Esophagus (tissue), 2 donors: ENCODE data around the gene STAP2. TPM values are rescaled to one million over a fixed set of nuclear protein-coding genes. Genes with fewer than 3 reads are reported as not detected.

Source experiments
- H3K27ac ChIP-seq, 2 donors: one replicate each; pipeline ENCODE4 v1.5.1; 2013; ENCODE audit warnings: low read depth in 2 of 2, mild to moderate bottlenecking in 2 of 2, inconsistent platforms in 1 of 2, low read length in 1 of 2, moderate library complexity in 1 of 2
- H3K27me3 ChIP-seq, 2 donors: one replicate each; pipeline ENCODE4 v1.6.1; 2013; ENCODE audit warnings: low read length in 2 of 2, control low read depth in 1 of 2, mild to moderate bottlenecking in 1 of 2; ENCODE audit not compliant: insufficient read depth in 2 of 2, control insufficient read depth in 1 of 2
- H3K36me3 ChIP-seq, 2 donors: one replicate each; pipeline ENCODE4 v1.6.1; 2013; ENCODE audit warnings: low read length in 1 of 2; ENCODE audit not compliant: control insufficient read depth in 2 of 2, insufficient read depth in 2 of 2
- H3K4me1 ChIP-seq, 2 donors: one replicate each; pipeline ENCODE4 v1.6.1; 2013; ENCODE audit warnings: low read length in 1 of 2; ENCODE audit not compliant: control insufficient read depth in 2 of 2, insufficient read depth in 2 of 2
- H3K4me3 ChIP-seq, 2 donors: one replicate each; pipeline ENCODE4 v1.5.1; 2013; ENCODE audit warnings: low read length in 2 of 2, mild to moderate bottlenecking in 2 of 2, low read depth in 1 of 2, moderate library complexity in 1 of 2
- H3K9me3 ChIP-seq, 2 donors: one replicate each; pipeline ENCODE4 v1.6.1; 2013; ENCODE audit warnings: mild to moderate bottlenecking in 2 of 2, low read depth in 1 of 2, low read length in 1 of 2, moderate library complexity in 1 of 2; ENCODE audit not compliant: control insufficient read depth in 2 of 2, insufficient read depth in 1 of 2
- WGBS, 2 donors: extraction: QIAGEN DNeasy Blood & Tissue Kit; methylation state at CpG; one replicate each; pipeline ENCODE4 v1.1.7; 2013; 5-methylcytosine and 5-hydroxymethylcytosine counted together
- polyA plus RNA-seq, 2 donors: library from polyadenylated mRNA; stranded (reverse); fragments of 200-250 nt; gene quantifications; one replicate each; pipeline ENCODE4 v1.2.3, GENCODE V29; 2013
- donor health status: healthy with polysubstance abuse.
- donor health status: Bipolar disorder and iron deficiency.

Gene STAP2
- polyA plus RNA-seq, 2 donors, result 99.2 to 126 TPM

DNA sequence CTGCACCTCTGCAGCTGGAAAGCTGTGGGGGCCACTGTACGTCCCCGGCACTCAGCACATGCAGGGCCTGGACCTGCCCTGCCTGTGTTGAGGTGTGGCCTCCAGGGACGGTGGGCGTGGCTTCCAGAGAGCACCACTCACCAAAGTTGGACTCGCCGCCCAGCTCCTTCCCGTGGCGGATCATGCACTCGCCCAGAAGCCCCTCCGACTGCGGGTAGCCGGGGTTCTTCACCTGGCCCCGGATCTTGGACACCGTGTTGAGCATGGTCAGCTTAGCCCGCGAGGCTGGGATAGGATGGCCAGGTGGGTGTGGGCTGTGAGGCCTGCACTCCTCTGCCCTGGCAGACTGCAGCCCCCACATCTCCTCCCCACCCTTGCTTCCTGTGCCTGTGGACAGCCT, 26.7 kb upstream of the STAP2 start:
- peak overlapping the region in 1 of 2 donors; percentile 34 for H3K27ac ChIP-seq
- WGBS, 2 donors, result 84 to 88% methylated on average over 16 of the region's 16 CpGs
- H3K9me3 ChIP-seq, result no peaks in the 10 kb centered on the region
- H3K4me1 ChIP-seq, result peaks cover 14 to 33% of the 10 kb centered on the region in 2 donors
- H3K36me3 ChIP-seq, result peaks cover 29 to 70% of the 10 kb centered on the region in 2 donors
- no peak overlapping the region for H3K4me3 ChIP-seq
- no peaks in the 10 kb centered on the region for H3K27me3 ChIP-seq

GRCh38 chr19:4363571-4364304, 25.1 kb upstream of the STAP2 start:
- peaks cover 9 to 21% of the 10 kb centered on the region in 2 donors for H3K4me1 ChIP-seq
- peaks cover 30 to 83% of the 10 kb centered on the region in 2 donors for H3K36me3 ChIP-seq

DNA sequence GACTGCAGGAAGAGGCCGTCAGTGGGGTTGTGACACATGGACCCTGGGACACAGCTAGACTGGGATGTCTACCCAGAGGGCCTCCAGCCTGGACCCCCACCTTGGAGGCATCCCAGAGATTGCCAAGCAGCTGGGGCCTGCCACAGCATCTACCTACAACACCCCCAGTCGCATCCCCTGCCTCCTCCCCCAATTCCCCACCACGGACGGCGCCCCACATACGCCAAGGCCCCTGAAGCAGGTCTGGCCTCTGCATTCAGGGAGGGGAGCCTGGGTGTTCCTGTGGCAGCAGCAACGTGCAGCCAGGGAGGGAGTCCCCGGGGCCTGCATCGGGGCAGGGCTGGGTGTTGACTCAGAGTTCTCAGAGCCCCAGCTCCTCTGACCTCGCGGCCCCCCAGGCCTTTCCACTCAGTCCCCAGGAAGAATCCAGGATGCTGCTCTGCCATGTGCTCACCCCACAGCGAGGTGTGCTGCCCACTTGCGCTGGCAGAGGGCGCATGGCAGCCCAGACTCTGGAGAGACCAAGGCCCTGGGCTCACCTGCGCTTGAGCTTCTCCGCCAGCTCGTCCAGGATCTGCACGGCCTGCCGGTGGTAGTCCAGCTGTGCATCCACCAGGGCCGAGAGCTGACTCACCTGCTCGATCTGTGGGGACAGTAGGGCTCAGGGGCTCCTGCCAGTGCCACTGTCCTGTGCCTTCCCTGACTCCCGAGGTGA, 24.4 kb upstream of the STAP2 start:
- Histone ChIP-seq H3K4me1 (peaks cover 5 to 15% of the 10 kb centered on the region in 2 donors), H3K9me3 (no peaks in the 10 kb centered on the region), H3K27ac (no peak overlapping the region), H3K27me3 (no peaks in the 10 kb centered on the region), H3K36me3 (peaks cover 30 to 84% of the 10 kb centered on the region in 2 donors), H3K4me3 (no peak overlapping the region)
- 77 to 80% methylated on average over 21 to 22 of the region's 22 CpGs for WGBS, 2 donors

More at GRCh38 chr19:4363571-4364304, 25.1 kb upstream of the STAP2 start:
- H3K27me3 ChIP-seq, result no peaks in the 10 kb centered on the region
- whole genome bisulfite sequencing, 2 donors, result 91% methylated on average over 25 to 26 of the region's 26 CpGs
- no peak overlapping the region for H3K27ac ChIP-seq
- H3K4me3 ChIP-seq, result no peak overlapping the region
- no peaks in the 10 kb centered on the region for H3K9me3 ChIP-seq

DNA sequence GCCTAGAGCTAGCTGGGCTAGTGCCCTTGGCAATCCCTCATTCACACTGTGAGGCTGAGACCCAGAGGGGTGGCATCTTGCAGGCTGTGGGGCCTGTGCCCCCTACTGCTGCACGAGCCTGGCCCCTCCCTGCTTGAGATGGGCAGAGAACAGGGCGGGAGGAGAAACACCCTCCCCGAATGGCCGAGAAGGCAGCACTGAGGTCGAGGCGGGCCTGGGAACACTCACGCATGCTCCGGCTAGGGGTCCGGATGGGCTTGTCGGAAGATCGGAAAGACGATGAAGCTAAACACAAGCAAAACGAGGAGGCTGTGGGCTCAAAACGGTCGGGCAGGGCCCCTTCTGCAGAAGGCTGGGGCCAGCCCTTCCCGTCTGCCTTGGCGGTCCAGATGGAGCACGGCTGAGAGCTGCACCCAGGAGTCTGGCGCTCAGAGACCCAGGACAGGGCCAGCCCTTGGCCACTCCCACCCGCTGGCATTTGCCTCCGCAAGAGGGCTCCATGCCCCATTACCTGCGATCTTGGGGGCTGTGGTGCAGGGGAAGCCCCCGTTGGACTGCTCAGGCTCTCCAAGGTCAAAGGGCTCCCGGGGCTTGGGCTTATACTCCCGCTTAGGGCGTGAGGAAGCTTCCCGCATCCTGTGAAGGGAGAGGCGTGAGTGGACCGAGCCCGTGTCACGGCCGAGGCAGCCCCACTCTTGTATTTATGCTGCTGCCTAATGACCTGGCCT, 23.6 kb upstream of the STAP2 start:
- Histone ChIP-seq H3K27me3 (no peaks in the 10 kb centered on the region), H3K27ac (no peak overlapping the region), H3K9me3 (no peaks in the 10 kb centered on the region), H3K36me3 (peaks cover 26 to 81% of the 10 kb centered on the region in 2 donors), H3K4me3 (no peak overlapping the region), H3K4me1 (peaks cover 0 to 8% of the 10 kb centered on the region in 2 donors)
- WGBS, 2 donors, result 86 to 88% methylated on average over 32 of the region's 32 CpGs

GRCh38 chr19:4361152-4362046, 22.8 kb upstream of the STAP2 start:
- Histone ChIP-seq H3K27ac (peak overlapping the region; percentile 12 to 51), H3K9me3 (no peaks in the 10 kb centered on the region), H3K27me3 (no peaks in the 10 kb centered on the region), H3K4me3 (no peak overlapping the region), H3K36me3 (peaks cover 26 to 77% of the 10 kb centered on the region in 2 donors), H3K4me1 (peaks cover 0 to 8% of the 10 kb centered on the region in 2 donors)
- 86% methylated on average over 49 to 50 of the region's 50 CpGs for WGBS, 2 donors

GRCh38 chr19:4360641-4361151, 22.1 kb upstream of the STAP2 start:
- H3K4me3 ChIP-seq, result no peak overlapping the region
- H3K9me3 ChIP-seq, result no peaks in the 10 kb centered on the region
- peaks cover 26 to 74% of the 10 kb centered on the region in 2 donors for H3K36me3 ChIP-seq
- peak overlapping the region in 1 of 2 donors; percentile 51 for H3K27ac ChIP-seq
- no peaks in the 10 kb centered on the region for H3K27me3 ChIP-seq
- WGBS, 2 donors, result 60 to 67% methylated on average over 12 of the region's 12 CpGs
- H3K4me1 ChIP-seq, result peaks cover 0 to 7% of the 10 kb centered on the region in 2 donors

DNA sequence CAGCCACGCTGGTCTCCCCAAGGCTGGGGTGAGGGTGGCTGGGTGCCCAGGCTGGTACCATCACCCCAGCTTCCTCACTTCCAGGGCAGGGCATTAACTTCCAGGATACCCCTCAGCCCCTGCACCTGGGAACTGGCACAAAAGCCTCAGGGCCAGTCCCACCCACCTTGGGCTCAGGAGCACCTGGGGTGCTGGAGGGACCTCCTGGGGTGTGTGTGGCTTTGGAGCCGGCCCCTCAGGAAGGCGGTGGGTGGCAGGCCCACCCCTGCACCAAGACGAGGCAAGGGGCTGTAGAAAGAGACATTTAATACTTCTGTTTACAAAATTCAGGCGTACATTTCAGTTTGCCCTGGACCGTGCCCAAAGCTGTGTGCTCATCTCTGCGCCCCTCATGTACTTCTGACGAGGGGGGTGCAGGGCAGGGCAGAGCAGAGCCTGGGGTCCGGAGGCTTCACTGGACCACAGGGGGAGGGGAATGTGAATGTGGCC, 21.5 kb upstream of the STAP2 start:
- peak overlapping the region in 1 of 2 donors; percentile 51 for H3K27ac ChIP-seq
- no peaks in the 10 kb centered on the region for H3K27me3 ChIP-seq
- no peaks in the 10 kb centered on the region for H3K9me3 ChIP-seq
- H3K4me3 ChIP-seq, result no peak overlapping the region
- H3K4me1 ChIP-seq, result peaks cover 0 to 2% of the 10 kb centered on the region in 2 donors
- WGBS, 2 donors, result 70 to 72% methylated on average over 9 of the region's 9 CpGs
- H3K36me3 ChIP-seq, result peaks cover 24 to 68% of the 10 kb centered on the region in 2 donors

- no peak overlapping the region for H3K4me3 ChIP-seq
- no peak overlapping the region for H3K27ac ChIP-seq
- peaks cover 23 to 70% of the 10 kb centered on the region in 2 donors for H3K36me3 ChIP-seq
- peaks cover 0 to 2% of the 10 kb centered on the region in 2 donors for H3K4me1 ChIP-seq
- H3K27me3 ChIP-seq, result no peaks in the 10 kb centered on the region
- WGBS, 2 donors, result 74 to 76% methylated on average over 13 of the region's 13 CpGs
- no peaks in the 10 kb centered on the region for H3K9me3 ChIP-seq
Measured at GRCh38 chr19:4359627-4360000, 21.0 kb upstream of the STAP2 start.
